SH-SY5Y (cell line): ENCODE data around the gene NEDD4L.

Source experiments
- GATA2 ChIP-seq: IDR thresholded peaks from 2 replicates; pipeline ENCODE4 v1.6.1; 2011; ENCODE audit warnings: mild to moderate bottlenecking, low read depth, low read length
- GATA3 ChIP-seq: IDR thresholded peaks from 2 replicates; pipeline ENCODE4 v1.6.1; 2011; ENCODE audit warnings: low read depth, mild to moderate bottlenecking, low read length, moderate library complexity

The NEDD4L gene

GRCh38 chr18:58175122-58175785 is 131.2 kb downstream of the NEDD4L start:
- TF ChIP-seq GATA3 (no peak), GATA2 (no peak)

GRCh38 chr18:58175786-58176176 is 131.8 kb downstream of the NEDD4L start:
- TF ChIP-seq GATA2 (no peak), GATA3 (no peak)

DNA sequence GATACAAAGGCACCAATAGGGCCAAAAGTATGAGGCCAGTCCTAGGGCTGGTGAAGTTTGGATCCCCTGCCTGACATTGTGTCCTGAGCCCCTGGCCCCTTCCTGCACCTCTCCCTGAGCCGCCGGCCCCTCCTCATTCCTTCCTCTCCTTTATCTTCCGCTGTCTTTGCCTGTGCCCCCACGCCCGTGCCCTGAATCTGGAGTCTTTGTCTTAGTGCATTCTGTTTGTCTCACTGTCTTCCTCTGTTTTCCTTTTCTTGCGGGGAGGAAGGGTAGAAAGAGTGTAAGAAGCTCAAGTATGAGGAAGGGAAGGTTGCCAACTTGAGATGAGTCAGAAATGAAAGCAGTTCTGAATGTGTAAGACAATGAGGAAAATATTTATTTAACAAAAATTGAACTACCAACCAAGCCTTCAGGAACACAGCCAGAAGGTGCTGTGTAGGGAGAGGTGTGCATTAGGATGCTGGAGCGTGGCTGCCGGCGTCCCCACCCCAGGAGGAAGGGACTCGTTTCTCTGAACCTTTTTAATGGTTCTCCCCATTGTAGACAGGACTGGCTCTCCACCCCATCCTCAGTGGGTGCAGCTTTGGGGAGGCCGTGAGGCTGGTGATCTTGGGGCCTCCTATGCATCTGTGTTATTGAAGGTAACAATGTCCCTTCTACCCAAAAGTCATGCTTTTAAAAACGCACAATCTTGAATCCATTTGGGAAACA is 133.1 kb downstream of the NEDD4L start:
- TF ChIP-seq GATA2 (no peak), GATA3 (no peak)

DNA sequence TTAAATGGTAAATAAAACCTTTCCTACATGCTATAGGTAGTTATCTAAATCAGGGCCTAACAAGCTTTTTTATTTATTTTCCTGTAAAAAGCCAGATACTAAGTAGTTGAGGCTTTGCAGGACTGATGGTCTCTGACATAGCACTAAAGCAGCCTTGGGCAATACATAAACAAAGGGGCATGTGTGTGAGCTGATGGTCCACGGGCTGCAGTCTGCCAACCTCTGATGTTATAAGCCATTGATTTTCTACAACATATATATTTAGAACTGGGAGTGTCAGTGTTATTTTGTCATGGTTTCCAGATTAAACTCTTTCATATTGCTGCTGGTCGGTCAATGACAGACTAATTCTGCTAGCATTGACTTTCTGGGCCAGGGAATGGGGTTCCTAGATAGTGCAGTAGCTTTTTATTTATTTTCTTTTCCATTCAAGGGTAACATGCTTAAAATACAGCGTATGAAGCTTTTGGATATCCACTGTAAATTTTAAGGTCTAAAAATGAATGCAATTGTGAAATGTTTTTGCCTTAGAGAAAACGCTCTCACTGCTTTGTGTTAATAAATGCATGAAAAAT is 134.0 kb downstream of the NEDD4L start:
- TF ChIP-seq GATA3 (0 out of 2 replicates have a peak, but pooled peaks have one; percentile 22), GATA2 (peak; percentile 39; the same call in 1 of the 2 replicates)

DNA sequence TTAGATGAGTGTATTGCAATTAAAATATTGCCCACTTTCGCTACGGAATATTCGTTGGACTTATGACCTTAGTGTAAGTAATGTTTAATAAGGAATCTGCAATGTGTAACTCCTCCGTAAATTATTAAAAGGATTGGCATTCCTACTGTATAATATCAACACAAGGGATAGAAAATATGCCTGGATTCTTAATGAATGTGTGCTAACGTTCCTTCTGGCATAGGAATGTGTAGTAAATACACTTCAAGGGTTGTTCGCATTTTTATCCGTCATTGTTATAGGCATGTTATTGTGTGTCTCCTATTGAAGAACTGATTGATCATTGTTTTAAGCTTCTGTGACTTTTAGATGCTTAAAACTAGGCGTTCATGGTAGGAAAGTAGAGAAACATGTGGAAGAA is 134.5 kb downstream of the NEDD4L start:
- TF ChIP-seq GATA2: no peak
- no peak for TF ChIP-seq GATA3

- TF ChIP-seq GATA3 (no peak), GATA2 (peak; percentile 78)
These were observed 136.1 kb downstream of the NEDD4L start for GRCh38 chr18:58180172-58180571.

DNA sequence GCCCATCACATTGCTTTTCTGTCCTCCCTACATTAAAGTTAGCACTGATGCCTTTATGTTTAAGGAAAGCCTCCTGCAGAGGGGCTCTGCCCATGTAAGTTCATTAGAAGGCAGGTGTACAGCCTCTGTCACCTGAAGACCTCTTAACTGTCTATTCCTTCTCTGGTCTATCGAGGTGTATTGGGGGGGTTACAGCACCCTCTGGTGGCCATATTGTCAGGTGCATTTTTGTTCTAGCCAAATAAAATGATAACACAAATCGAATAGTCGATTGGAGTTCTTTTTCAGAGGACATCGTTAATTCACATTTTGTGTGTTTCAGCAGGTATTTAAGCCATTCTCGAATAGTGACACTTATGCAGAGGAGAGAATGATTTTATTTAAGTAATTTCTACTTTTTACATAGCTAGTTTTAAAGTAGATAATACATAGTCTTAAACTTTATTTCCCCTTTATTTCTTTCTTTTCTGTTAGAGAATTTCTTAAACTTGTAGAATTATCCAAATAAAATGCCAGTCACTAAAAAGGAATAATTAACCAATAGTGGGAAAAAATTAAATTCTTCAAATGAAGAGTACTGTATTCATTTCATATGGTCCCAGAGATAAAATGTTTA is 136.8 kb downstream of the NEDD4L start:
- no peak for TF ChIP-seq GATA3
- no peak for TF ChIP-seq GATA2

GRCh38 chr18:58181988-58182387 is 138.0 kb downstream of the NEDD4L start:
- TF ChIP-seq GATA2 (peak; percentile 87), GATA3 (0 out of 2 replicates have a peak, but pooled peaks have one; percentile 17)

GRCh38 chr18:58183226-58183625 is 139.2 kb downstream of the NEDD4L start:
- no peak for TF ChIP-seq GATA3
- no peak for TF ChIP-seq GATA2

DNA sequence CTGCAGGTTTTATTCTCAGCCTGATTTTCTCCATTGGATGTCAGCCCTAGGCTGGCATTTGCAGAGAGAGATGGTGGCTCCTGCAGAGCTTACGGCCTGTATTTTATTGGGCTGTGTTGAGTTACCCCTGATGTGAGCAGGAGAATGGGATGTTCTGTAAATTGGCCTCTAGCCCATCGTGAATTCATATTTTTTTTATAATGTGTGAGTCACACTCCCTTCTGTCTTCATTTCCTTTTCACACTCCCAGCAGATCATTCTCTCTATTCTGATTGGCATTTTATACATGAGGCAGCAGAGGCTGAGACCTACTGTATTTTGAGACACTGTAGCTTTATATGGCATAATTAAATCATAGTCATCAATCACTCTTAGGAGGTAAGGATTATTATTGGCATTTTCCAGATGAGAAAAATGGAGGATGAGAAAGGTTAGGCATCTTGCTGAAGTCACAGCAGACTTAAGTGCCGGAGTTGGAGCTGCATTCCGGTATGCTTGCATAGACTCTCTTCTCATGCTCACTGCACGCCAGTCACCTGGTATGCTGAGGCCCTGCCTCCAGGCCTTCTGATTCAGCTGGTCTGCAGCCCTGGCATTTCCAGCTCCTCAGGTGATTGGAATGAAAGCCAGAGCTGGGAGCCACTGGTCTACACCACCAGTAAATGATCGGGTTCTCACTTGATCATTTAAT is 142.4 kb downstream of the NEDD4L start:
- no peak for TF ChIP-seq GATA3
- TF ChIP-seq GATA2: no peak

GRCh38 chr18:58187674-58188073 is 143.6 kb downstream of the NEDD4L start:
- TF ChIP-seq GATA2 (no peak), GATA3 (no peak)

- no peak for TF ChIP-seq GATA2
- no peak for TF ChIP-seq GATA3
These were observed 145.0 kb downstream of the NEDD4L start for GRCh38 chr18:58188996-58189395.

DNA sequence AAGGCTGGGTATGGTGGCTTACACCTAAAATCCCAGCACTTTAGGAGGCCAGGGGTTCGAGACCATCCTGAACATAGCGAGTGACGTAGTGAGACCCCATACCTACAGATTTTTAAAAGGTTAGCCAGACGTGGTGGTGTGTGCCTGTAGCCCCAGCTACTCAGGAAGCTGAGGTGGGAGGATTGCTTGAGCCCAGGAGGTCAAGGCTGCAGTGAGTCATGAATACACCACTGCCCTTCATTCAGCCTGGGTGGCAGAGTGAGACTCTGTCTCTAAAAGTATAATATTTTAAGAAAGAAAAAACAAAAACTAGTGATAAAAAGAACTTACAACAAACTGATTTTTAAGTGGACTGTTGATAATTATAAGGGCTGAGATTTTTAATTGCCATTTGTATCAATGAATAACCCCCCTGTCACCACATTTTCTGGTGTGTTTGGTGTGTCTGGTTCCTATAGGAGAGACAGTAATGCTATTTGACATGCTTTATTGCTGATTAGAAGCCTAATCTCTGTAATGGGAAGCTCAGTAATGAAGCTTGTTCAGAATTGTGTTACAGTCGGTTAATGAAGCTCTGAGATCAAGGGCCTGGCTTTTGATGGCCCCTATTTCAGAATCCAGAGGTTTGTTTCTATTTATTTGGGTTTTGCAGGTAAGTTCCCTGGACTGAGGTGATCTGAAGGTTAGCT is 147.0 kb downstream of the NEDD4L start:
- TF ChIP-seq GATA3: no peak
- no peak for TF ChIP-seq GATA2

GRCh38 chr18:58191626-58192025 is 147.6 kb downstream of the NEDD4L start:
- no peak for TF ChIP-seq GATA2
- TF ChIP-seq GATA3: no peak

DNA sequence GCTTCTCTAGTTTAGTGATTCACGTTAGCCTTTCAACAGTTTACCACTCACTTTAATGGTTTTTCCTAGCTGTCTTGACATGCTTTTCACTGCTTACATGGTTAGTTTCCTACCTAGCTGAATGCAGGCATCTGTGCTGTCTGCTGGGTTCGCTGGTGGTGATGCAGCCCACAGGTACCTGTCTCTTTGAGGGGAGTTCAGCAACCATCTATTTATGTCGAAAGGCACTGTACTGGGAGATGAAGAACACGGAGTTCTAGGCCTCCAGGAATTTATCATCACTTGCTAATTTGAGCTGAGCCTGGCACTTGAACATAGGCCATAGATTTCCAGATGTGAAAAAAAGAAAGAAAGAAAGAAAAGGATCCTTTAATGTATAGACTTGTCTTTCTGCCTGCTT is 148.5 kb downstream of the NEDD4L start:
- no peak for TF ChIP-seq GATA3
- no peak for TF ChIP-seq GATA2

- TF ChIP-seq GATA3: no peak
These were observed 150.0 kb downstream of the NEDD4L start for GRCh38 chr18:58194028-58194427.
